Common myeloid progenitor, CD34-positive (primary cell): ENCODE results near the gene CEP83.

Source experiments
- CTCF ChIA-PET: fragments of 350-600 bp; sonication (Branson Sonifier 250); formaldehyde crosslinking; loops from one replicate; lab custom pipeline; 2021; ENCODE audit warnings: antibody characterized with exemption; lab: Charles Lee
- POLR2A ChIA-PET: fragments of 350-600 bp; sonication (Branson Sonifier 250); formaldehyde crosslinking; loops from one replicate; lab custom pipeline; 2021; ENCODE audit warnings: antibody characterized with exemption; lab: Charles Lee
- DNase-seq, 3 donors: peaks; one replicate each; pipeline versions ENCODE4 v3.0.0 to v3.0.0-alpha.2; 2013
- H3K27ac ChIP-seq, 2 experiments: 1 replicate in 1 of 2; 2 replicates in 1 of 2; pipeline ENCODE4 v1.7.0; 2013; ENCODE audit warnings: inconsistent platforms in 2 of 2, low read length in 2 of 2, mild to moderate bottlenecking in 2 of 2, low read depth in 1 of 2, moderate library complexity in 1 of 2; ENCODE audit not compliant: severe bottlenecking in 2 of 2, insufficient read depth in 1 of 2, poor library complexity in 1 of 2
- H3K27me3 ChIP-seq, 5 experiments: replicated peaks in 2 of 5; 1 replicate in 3 of 5; 2 replicates in 2 of 5; pipeline versions ENCODE4 v1.6.1 to v1.7.0; 2013; ENCODE audit warnings: low read length in 4 of 5, mild to moderate bottlenecking in 2 of 5, moderate library complexity in 2 of 5, inconsistent platforms in 1 of 5; ENCODE audit not compliant: insufficient read depth in 5 of 5, control insufficient read depth in 4 of 5
- H3K36me3 ChIP-seq, 4 experiments: 1 replicate in 2 of 4; 2 replicates in 2 of 4; pipeline versions ENCODE4 v1.6.1 to v1.7.0; 2013; ENCODE audit warnings: low read length in 3 of 4, control low read depth in 1 of 4, mild to moderate bottlenecking in 1 of 4; ENCODE audit not compliant: control insufficient read depth in 4 of 4, insufficient read depth in 4 of 4
- H3K4me1 ChIP-seq, 4 experiments: 1 replicate in 3 of 4; 2 replicates in 1 of 4; pipeline versions ENCODE4 v1.6.1 to v1.7.1; 2013; ENCODE audit warnings: low read length in 3 of 4, mild to moderate bottlenecking in 3 of 4, control low read depth in 1 of 4, inconsistent platforms in 1 of 4, moderate library complexity in 1 of 4; ENCODE audit not compliant: control insufficient read depth in 4 of 4, insufficient read depth in 4 of 4; ENCODE audit errors: control extremely low read depth in 1 of 4
- H3K4me3 ChIP-seq, 7 experiments: 1 replicate in 4 of 7; 2 replicates in 3 of 7; pipeline versions ENCODE4 v1.5.1 to v1.7.0; 2013; ENCODE audit warnings: mild to moderate bottlenecking in 7 of 7, low read length in 6 of 7, moderate library complexity in 6 of 7, inconsistent platforms in 2 of 7, low read depth in 2 of 7, control low read depth in 1 of 7; ENCODE audit not compliant: insufficient read depth in 4 of 7, control insufficient read depth in 1 of 7; ENCODE audit errors: extremely low read depth in 1 of 7
- H3K9me3 ChIP-seq, 5 experiments: 1 replicate in 4 of 5; 2 replicates in 1 of 5; pipeline versions ENCODE4 v1.6.1 to v1.7.1; 2013; ENCODE audit warnings: low read length in 4 of 5, mild to moderate bottlenecking in 2 of 5, inconsistent platforms in 1 of 5, low read depth in 1 of 5, moderate library complexity in 1 of 5; ENCODE audit not compliant: control insufficient read depth in 4 of 5, insufficient read depth in 2 of 5; ENCODE audit errors: control extremely low read depth in 1 of 5
- WGBS: methylation state at CpG from one replicate; pipeline ENCODE4 v1.1.5; 2013; ENCODE audit not compliant: insufficient coverage; 5-methylcytosine and 5-hydroxymethylcytosine counted together

The CEP83 gene

GRCh38 chr12:94265539-94265938 is 194.1 kb downstream of the CEP83 start:
- H3K27ac ChIP-seq = no peak overlapping the region
- H3K27me3 ChIP-seq = no peaks in the 10 kb centered on the region
- H3K4me3 ChIP-seq = no peak overlapping the region
- POLR2A ChIA-PET = no interaction called here
- peaks cover 5 to 30% (median 15%) of the 10 kb centered on the region in 4 experiments for H3K36me3 ChIP-seq
- DNase-seq = no peak
- H3K9me3 ChIP-seq = no peaks in the 10 kb centered on the region
- peaks cover 18 to 84% (median 54%) of the 10 kb centered on the region in 4 experiments for H3K4me1 ChIP-seq
- CTCF ChIA-PET = interaction anchor here (1.1 to 1.6 kb wide), 6 partner anchors 17 to 116 kb away, joined by 3 to 8 read pairs (median 4); no protein-coding TSS in a partner anchor
- 94% methylated on average over 3 of the region's 7 CpGs for WGBS

GRCh38 chr12:94264736-94265485 is 194.8 kb downstream of the CEP83 start:
- Histone ChIP-seq H3K9me3 (no peaks in the 10 kb centered on the region), H3K27me3 (no peaks in the 10 kb centered on the region), H3K36me3 (peaks cover 8 to 35% (median 17%) of the 10 kb centered on the region in 4 experiments), H3K27ac (no peak overlapping the region), H3K4me1 (peaks cover 15 to 77% (median 49%) of the 10 kb centered on the region in 4 experiments), H3K4me3 (no peak overlapping the region)
- WGBS = 98% methylated on average over 15 of the region's 19 CpGs
- POLR2A ChIA-PET = no interaction called here
- CTCF ChIA-PET = interaction anchor here (1.5 kb wide), 1 partner anchor 91 kb away, joined by 8 read pairs; no protein-coding TSS in a partner anchor
- no peak for DNase-seq

GRCh38 chr12:94263905-94264561 is 195.6 kb downstream of the CEP83 start:
- ChIA-PET POLR2A (interaction anchor here (1.2 kb wide), 1 partner anchor 94 kb away, joined by 5 read pairs; no protein-coding TSS in a partner anchor), CTCF (interaction anchor here (1.1 to 2.5 kb wide), 4 partner anchors 10 to 115 kb away, joined by 3 to 9 read pairs (median 6); partner anchors contain the start of gene PLXNC1)
- 92% methylated on average over 17 of the region's 20 CpGs for WGBS
- H3K9me3 ChIP-seq = no peaks in the 10 kb centered on the region
- peak overlapping the region in 1 of 7 experiments; percentile 12 for H3K4me3 ChIP-seq
- peaks cover 15 to 70% (median 48%) of the 10 kb centered on the region in 4 experiments for H3K4me1 ChIP-seq
- H3K36me3 ChIP-seq = peaks cover 10 to 36% (median 17%) of the 10 kb centered on the region in 4 experiments
- no peak overlapping the region for H3K27ac ChIP-seq
- H3K27me3 ChIP-seq = no peaks in the 10 kb centered on the region
- no peak for DNase-seq

- peaks cover 10 to 39% (median 17%) of the 10 kb centered on the region in 4 experiments for H3K36me3 ChIP-seq
- ChIA-PET CTCF (interaction anchor here (0.6 to 2.9 kb wide), 10 partner anchors 9 to 117 kb away, joined by 3 to 13 read pairs (median 4); partner anchors contain the start of gene PLXNC1), POLR2A (interaction anchor here (1.2 kb wide), 1 partner anchor 94 kb away, joined by 5 read pairs; no protein-coding TSS in a partner anchor)
- H3K27ac ChIP-seq = peak overlapping the region; percentile 13 to 58
- peak; percentile 60 to 90 (median 88) for DNase-seq
- H3K4me1 ChIP-seq = peaks cover 15 to 63% (median 47%) of the 10 kb centered on the region in 4 experiments
- 85% methylated on average over 3 of the region's 14 CpGs for WGBS
- H3K9me3 ChIP-seq = no peaks in the 10 kb centered on the region
- H3K27me3 ChIP-seq = no peaks in the 10 kb centered on the region
- peak overlapping the region in 6 of 7 experiments; percentile 32 to 82 (median 65) for H3K4me3 ChIP-seq
These were observed 196.5 kb downstream of the CEP83 start for GRCh38 chr12:94263011-94263811.

GRCh38 chr12:94262228-94263010 is 197.2 kb downstream of the CEP83 start:
- no peaks in the 10 kb centered on the region for H3K27me3 ChIP-seq
- peak overlapping the region in 6 of 7 experiments; percentile 32 to 82 (median 65) for H3K4me3 ChIP-seq
- H3K4me1 ChIP-seq = peaks cover 14 to 55% (median 39%) of the 10 kb centered on the region in 4 experiments
- CTCF ChIA-PET = interaction anchor here (0.7 to 2.9 kb wide), 13 partner anchors 8 to 118 kb away, joined by 3 to 13 read pairs (median 5); partner anchors contain the start of gene PLXNC1
- DNase-seq = peak; percentile 81 to 92 (median 91)
- H3K9me3 ChIP-seq = no peaks in the 10 kb centered on the region
- POLR2A ChIA-PET = interaction anchor here (0.5 to 1.2 kb wide), 2 partner anchors 93 to 749 kb away, joined by 5 read pairs; no protein-coding TSS in a partner anchor
- WGBS = 13% methylated on average over 11 of the region's 17 CpGs
- H3K27ac ChIP-seq = peak overlapping the region; percentile 13 to 58
- peaks cover 10 to 39% (median 17%) of the 10 kb centered on the region in 4 experiments for H3K36me3 ChIP-seq
